Aorta (tissue), 5 donors: ENCODE data around the gene KLLN. TPM values are rescaled to one million over a fixed set of nuclear protein-coding genes. Genes with fewer than 3 reads are reported as not detected.

Experiments
- ATAC-seq: fragments of 200-7000 bp; cut with Tn5 transposase; one replicate; pipeline ENCODE4 v1.9.1; 2022; ENCODE audit warnings: moderate library complexity; ENCODE audit not compliant: low FRiP score
- DNase-seq, 2 donors: peaks; one replicate each; pipeline ENCODE4 v3.0.0-alpha.2; 2020
- H3K27ac ChIP-seq, 2 donors: one replicate each; pipeline ENCODE4 v1.5.1; 2013; ENCODE audit warnings: low read length in 2 of 2, mild to moderate bottlenecking in 2 of 2, moderate library complexity in 2 of 2, control low read depth in 1 of 2, inconsistent platforms in 1 of 2, low read depth in 1 of 2
- H3K27me3 ChIP-seq, 2 donors: one replicate each; pipeline ENCODE4 v1.6.1; 2013; ENCODE audit warnings: control low read depth in 1 of 2, low read length in 1 of 2, mild to moderate bottlenecking in 1 of 2, moderate library complexity in 1 of 2; ENCODE audit not compliant: insufficient read depth in 2 of 2, control insufficient read depth in 1 of 2
- H3K36me3 ChIP-seq, 2 donors: one replicate each; pipeline ENCODE4 v1.6.1; 2013; ENCODE audit warnings: control low read depth in 1 of 2, low read length in 1 of 2, mild to moderate bottlenecking in 1 of 2; ENCODE audit not compliant: insufficient read depth in 2 of 2, control insufficient read depth in 1 of 2
- H3K4me1 ChIP-seq, 2 donors: one replicate each; pipeline ENCODE4 v1.6.1; 2013; ENCODE audit warnings: low read length in 2 of 2, control low read depth in 1 of 2, mild to moderate bottlenecking in 1 of 2, moderate library complexity in 1 of 2; ENCODE audit not compliant: insufficient read depth in 2 of 2, control insufficient read depth in 1 of 2
- H3K4me3 ChIP-seq, 2 donors: one replicate each; pipeline ENCODE4 v1.5.1; 2013; ENCODE audit warnings: low read length in 2 of 2, control low read depth in 1 of 2, mild to moderate bottlenecking in 1 of 2
- H3K9me3 ChIP-seq: one replicate; pipeline ENCODE4 v1.6.1; 2013; ENCODE audit warnings: mild to moderate bottlenecking, low read length; ENCODE audit not compliant: control insufficient read depth
- WGBS, 2 donors: extraction: QIAGEN DNeasy Blood & Tissue Kit; methylation state at CpG; one replicate each; pipeline ENCODE4 v1.1.7; 2013; 5-methylcytosine and 5-hydroxymethylcytosine counted together
- intact Hi-C, 2 donors: fragments of 100-400 bp; cut with DNase I; formaldehyde crosslinking; loops; one replicate each; pipeline versions ENCODE4 v1.14.2 to v1.15.0; 2022
- polyA plus RNA-seq, 2 donors: library from polyadenylated mRNA; stranded (reverse); fragments of 200-250 nt; gene quantifications; one replicate each; pipeline ENCODE4 v1.2.3, GENCODE V29; 2013
- total RNA-seq, 2 donors: library from RNA; stranded (reverse); fragmentation: NEBNext Ultra II Directional; extraction: Animal tissue kit (Norgen Biotek cat#: 25700); gene quantifications; one replicate each; pipeline ENCODE4 v1.2.1, GENCODE V29; 2021
- donor health status: healthy with polysubstance abuse.
- donor health status: Bipolar disorder and iron deficiency.
- donor health status: DM: no; HTN: no; CAD: no.
- donor health status: DM: no; HTN: no; CAD: no.
- donor health status: DM: yes; HTN: yes; CAD: no.

KLLN gene
- total and polyA plus RNA-seq, 4 donors, result 0.25 to 0.66 (median 0.33) TPM

DNA sequence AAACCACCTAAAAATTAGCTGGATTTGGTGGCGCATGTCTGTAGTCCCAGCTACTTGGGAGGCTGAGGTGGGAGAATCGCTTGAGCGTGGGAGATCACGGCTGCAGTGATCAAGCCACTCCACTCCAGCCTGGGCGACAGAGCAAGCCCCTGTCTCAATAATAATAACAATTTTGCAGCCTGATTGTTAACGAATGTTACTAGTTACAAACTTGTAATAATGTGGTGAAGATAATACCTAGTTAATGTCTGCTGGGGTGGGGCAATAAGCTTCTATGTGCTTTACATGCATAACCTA lies 44.1 kb downstream of the KLLN start:
- intact Hi-C loops, result no loop called here
- no peak for ATAC-seq
- H3K27ac ChIP-seq, result no peak overlapping the region
- no peaks in the 10 kb centered on the region for H3K27me3 ChIP-seq
- 84 to 91% methylated on average over 6 of the region's 6 CpGs for WGBS, 2 donors
- H3K4me1 ChIP-seq, result peaks cover 0 to 3% of the 10 kb centered on the region in 2 donors
- H3K9me3 ChIP-seq, result no peaks in the 10 kb centered on the region
- no peaks in the 10 kb centered on the region for H3K36me3 ChIP-seq
- DNase-seq, result no peak
- no peak overlapping the region for H3K4me3 ChIP-seq

DNA sequence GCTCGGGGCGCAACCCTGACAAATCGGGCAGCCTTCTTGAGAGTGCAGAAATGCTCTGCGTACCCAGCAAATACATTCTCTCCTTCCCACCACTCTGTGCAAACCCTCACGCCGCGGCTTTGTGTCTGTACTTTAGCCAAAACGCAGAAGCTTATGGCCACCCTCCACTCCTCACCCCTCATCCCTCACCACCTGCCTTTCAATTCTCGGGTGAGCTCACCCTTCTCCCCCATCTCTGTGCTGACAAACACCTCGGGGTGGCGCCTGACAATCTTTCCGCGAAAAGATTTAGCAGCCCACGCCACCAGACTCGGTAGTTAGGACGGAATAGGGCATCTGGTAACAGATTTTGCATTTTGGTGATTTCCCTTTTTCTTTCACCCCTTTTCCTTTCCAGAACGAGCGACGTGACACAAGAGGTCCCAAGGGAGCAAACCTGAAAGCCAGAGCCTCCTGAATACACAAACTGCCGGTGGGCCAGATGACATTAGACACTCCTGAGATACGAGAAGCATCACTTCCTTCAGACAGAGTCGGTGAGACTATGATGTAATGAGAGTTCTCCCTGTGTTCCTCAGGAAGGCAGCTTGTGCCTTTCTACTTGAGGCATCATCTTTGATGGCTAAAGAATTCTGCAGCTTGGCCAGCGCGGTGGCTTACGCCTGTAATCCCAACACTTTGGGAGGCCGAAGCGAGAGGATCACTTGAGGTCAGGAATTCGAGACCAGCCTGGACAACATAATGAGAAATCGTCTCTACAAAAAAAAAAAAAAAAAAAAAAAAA lies 44.6 kb downstream of the KLLN start:
- no peaks in the 10 kb centered on the region for H3K27me3 ChIP-seq
- H3K27ac ChIP-seq, result peak overlapping the region in 1 of 2 donors; percentile 14
- DNase-seq, result peak in 1 of 2 donors; percentile 51

DNA sequence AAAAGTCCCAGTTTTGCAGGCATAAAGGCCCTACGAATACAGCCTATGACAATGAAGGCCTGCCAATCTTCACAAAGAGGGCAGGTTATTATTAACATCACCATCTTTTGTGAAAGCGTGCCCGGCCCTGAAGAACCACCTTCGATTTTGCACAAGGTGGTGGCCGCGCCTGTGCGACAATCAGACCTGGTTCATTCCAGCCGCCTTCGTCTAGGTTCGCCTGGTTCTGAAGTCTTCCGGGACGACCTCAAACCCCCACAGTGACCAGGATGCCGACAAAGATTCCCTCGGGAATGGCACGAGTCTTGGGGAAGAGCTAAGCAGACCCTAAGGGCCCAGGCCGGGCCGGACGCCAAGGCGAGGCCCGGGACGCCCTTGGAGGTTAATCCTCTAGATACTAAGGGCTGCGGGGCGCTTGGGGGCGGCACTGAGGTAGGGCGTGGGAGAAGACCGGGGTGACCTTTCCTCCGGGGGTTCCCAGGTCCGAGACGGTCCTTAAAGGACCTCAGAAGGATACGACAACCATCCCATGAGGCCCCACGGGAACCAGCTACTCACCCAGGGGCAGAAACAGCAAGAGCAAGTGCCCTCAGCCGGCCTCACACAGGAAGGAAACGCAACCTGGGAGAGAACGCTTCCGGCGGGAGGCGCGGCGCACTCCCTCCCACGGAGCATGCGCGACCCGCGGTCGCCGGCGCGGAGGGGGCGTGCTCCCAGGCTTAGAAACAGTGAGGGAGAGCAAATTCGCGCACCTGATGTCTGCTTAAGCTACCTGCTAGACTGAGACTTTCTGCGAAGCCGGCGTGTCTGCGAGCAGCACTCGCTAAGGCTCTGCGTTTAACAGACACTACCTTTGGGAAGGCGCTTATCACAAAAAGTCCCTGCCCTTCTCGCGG lies 45.5 kb downstream of the KLLN start, which contains the start of gene ATAD1:
Gene ATAD1, minus strand, starts transcription at position 618 of the 896 bp plus-strand sequence. CDS start 3,627 bp downstream, outside the sequence.
- WGBS, 2 donors, result 0% methylated on average over 60 of the region's 60 CpGs
- intact Hi-C loops, result no loop called here

More for the DNA sequence above, 44.6 kb downstream of the KLLN start:
- peaks cover 0 to 3% of the 10 kb centered on the region in 2 donors for H3K4me1 ChIP-seq
- H3K36me3 ChIP-seq, result no peaks in the 10 kb centered on the region
- WGBS, 2 donors, result 12 to 14% methylated on average over 29 of the region's 29 CpGs
- H3K9me3 ChIP-seq, result no peaks in the 10 kb centered on the region
- intact Hi-C loops, result no loop called here
- peak; percentile 66 for ATAC-seq
- peak overlapping the region; percentile 55 to 65 for H3K4me3 ChIP-seq

DNA sequence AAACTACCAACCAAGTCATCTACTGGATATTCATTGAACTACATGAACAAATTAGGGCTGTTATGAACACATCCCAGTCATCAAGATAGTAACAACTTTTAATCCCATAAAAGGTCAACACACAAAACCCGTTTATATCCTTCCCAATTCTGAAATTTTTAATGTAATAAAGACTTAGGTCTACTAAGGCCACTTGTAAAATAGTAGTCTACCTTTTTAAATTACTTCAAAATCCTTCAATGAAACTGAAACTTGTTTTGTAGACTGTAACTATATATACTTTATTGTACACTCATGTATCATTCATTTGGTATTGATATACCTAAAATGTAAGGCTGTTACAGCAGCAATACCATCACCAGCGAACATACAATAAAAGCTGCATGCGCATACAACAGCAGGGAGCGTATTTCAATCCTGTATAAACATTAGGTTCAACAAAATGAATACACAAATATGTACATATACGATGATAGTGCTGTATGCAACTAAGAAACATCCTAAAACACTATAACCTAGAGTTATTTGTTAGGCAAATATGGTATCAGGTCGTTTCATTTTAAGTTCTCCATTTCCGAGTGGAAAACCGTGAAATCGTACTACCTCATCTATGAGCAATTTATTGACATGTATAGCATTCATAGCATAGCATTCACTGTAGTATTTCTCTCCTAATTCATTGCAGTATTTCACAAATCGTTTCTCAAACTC lies 46.3 kb downstream of the KLLN start:
- DNase-seq (no peak), ATAC-seq (no peak)
- no peaks in the 10 kb centered on the region for H3K9me3 ChIP-seq
- peak overlapping the region; percentile 62 to 65 for H3K4me3 ChIP-seq
- peaks cover 0 to 3% of the 10 kb centered on the region in 2 donors for H3K4me1 ChIP-seq
- no peak overlapping the region for H3K27ac ChIP-seq
- no peaks in the 10 kb centered on the region for H3K36me3 ChIP-seq
- WGBS, 2 donors, result 30 to 32% methylated on average over 10 of the region's 10 CpGs
- no peaks in the 10 kb centered on the region for H3K27me3 ChIP-seq
- intact Hi-C loops, result no loop called here

More for the DNA sequence above, 45.5 kb downstream of the KLLN start, which contains the start of gene ATAD1:
- peak within 1 kb of the TSS; percentile 62 to 65 for H3K4me3 ChIP-seq
- H3K27me3 ChIP-seq, result no peaks in the 10 kb centered on the region
- peaks cover 0 to 3% of the 10 kb centered on the region in 2 donors for H3K4me1 ChIP-seq
- H3K27ac ChIP-seq, result peak within 1 kb of the TSS in 1 of 2 donors; percentile 14
- DNase-seq, result peak; percentile 86 to 94
- H3K9me3 ChIP-seq, result no peaks in the 10 kb centered on the region
- H3K36me3 ChIP-seq, result no peaks in the 10 kb centered on the region
- ATAC-seq, result peak; percentile 96

DNA sequence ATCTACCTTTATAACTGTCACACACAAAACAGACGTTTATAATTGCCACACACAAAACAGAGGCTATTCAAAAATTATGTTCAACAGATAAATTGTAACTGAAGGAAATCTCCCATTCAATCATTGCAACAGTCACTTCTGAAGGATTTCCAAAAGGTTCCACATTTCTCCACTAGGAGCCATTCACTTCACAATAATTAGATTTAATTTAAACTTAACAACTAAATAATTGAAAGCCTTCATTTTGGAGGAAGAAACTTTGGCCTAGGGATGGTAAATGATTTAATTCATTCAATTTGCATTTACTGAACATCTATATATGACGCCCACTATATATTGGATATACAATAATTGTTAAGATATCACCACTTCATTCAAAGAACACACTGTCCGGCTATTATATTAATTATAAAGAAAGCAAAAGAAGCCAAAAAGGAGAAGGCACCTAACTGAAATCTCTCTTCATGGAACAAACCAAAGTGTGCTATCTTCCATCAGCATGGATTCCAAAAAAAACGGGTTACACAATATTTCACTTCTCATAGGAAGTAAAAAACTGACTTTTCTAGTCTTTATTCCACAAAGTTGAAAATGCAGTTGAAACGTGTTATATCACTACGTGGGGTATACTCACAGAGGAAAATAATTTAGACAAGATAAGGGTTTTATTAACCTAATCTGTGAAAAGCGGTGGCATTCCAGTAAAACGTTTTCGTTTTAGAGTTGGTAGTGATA lies 47.0 kb downstream of the KLLN start:
- no peak overlapping the region for H3K4me3 ChIP-seq
- intact Hi-C loops, result no loop called here
- 73 to 78% methylated on average over 9 of the region's 9 CpGs for WGBS, 2 donors
- ATAC-seq (no peak), DNase-seq (no peak)
- H3K36me3 ChIP-seq, result no peaks in the 10 kb centered on the region
- H3K9me3 ChIP-seq, result no peaks in the 10 kb centered on the region
- no peaks in the 10 kb centered on the region for H3K27me3 ChIP-seq
- peaks cover 0 to 3% of the 10 kb centered on the region in 2 donors for H3K4me1 ChIP-seq
- no peak overlapping the region for H3K27ac ChIP-seq

Other genes with a start within 250 kb of the KLLN start
- gene PAPSS2, start 203.7 kb downstream of the KLLN start, total RNA-seq, result 10 to 100 TPM; 42.9 to 57.2 TPM
- 10 to 100 TPM; 19.8 to 20.0 TPM for gene PAPSS2, start 203.7 kb downstream of the KLLN start, polyA plus RNA-seq
- 10 to 100 TPM; 39.5 to 43.4 TPM for gene ATAD1, start 45.3 kb downstream of the KLLN start, total RNA-seq
- gene ATAD1, start 45.3 kb downstream of the KLLN start, polyA plus RNA-seq, result 10 to 100 TPM; 18.8 to 24.7 TPM
- gene PTEN, start 92 bp upstream of the KLLN start, total RNA-seq, result 100 to 1,000 TPM; 119 to 165 TPM
- gene PTEN, start 92 bp upstream of the KLLN start, polyA plus RNA-seq, result 10 to 100 TPM; 26.8 to 35.4 TPM